ENCODE results near the gene RBBP8. TPM values are rescaled to one million over a fixed set of nuclear protein-coding genes. Genes with fewer than 3 reads are reported as not detected.

RBBP8 gene
- total RNA-seq, 1 donor from 2014 or later, result 6.7 TPM

GRCh38 chr18:22961156-22961555 lies 28.0 kb downstream of the RBBP8 start:
- Histone ChIP-seq H3K36me3 (peaks cover 6% of the 10 kb centered on the region), H3K27me3 (ENCODE audit: low read depth) (no peaks in the 10 kb centered on the region), H3K4me3 (no peak overlapping the region), H3K9me3 (replicated peaks) (no peaks in the 10 kb centered on the region), H3K27ac (replicated peaks) (no peak overlapping the region), H3K4me1 (no peaks in the 10 kb centered on the region)
- no peak for TF ChIP-seq CTCF (IDR thresholded peaks at IDR 0.05; ENCODE audit: borderline replicate concordance)
- intact Hi-C loops (cut with micrococcal nuclease), result no loop called here
- DNase-seq, result no peak

- Histone ChIP-seq H3K27me3 (ENCODE audit: low read depth) (no peaks in the 10 kb centered on the region), H3K27ac (replicated peaks) (no peak overlapping the region), H3K4me3 (no peak overlapping the region), H3K36me3 (peaks cover 6% of the 10 kb centered on the region), H3K4me1 (no peaks in the 10 kb centered on the region), H3K9me3 (replicated peaks) (no peaks in the 10 kb centered on the region)
- DNase-seq, result no peak
- intact Hi-C loops (cut with micrococcal nuclease), result no loop called here
- TF ChIP-seq CTCF (IDR thresholded peaks at IDR 0.05; ENCODE audit: borderline replicate concordance), result no peak
Observed at GRCh38 chr18:22962004-22962403, 28.9 kb downstream of the RBBP8 start.

GRCh38 chr18:22964116-22964515 lies 31.0 kb downstream of the RBBP8 start:
- DNase-seq, result no peak
- no peaks in the 10 kb centered on the region for H3K4me1 ChIP-seq
- no peaks in the 10 kb centered on the region for H3K9me3 ChIP-seq (replicated peaks)
- H3K27ac ChIP-seq (replicated peaks), result no peak overlapping the region
- H3K4me3 ChIP-seq, result no peak overlapping the region
- intact Hi-C loops (cut with micrococcal nuclease), result no loop called here
- no peaks in the 10 kb centered on the region for H3K36me3 ChIP-seq
- no peaks in the 10 kb centered on the region for H3K27me3 ChIP-seq (ENCODE audit: low read depth)
- no peak for TF ChIP-seq CTCF (IDR thresholded peaks at IDR 0.05; ENCODE audit: borderline replicate concordance)

- H3K4me1 ChIP-seq, result no peaks in the 10 kb centered on the region
- peaks cover under 1% of the 10 kb centered on the region for H3K36me3 ChIP-seq
- intact Hi-C loops (cut with micrococcal nuclease), result no loop called here
- DNase-seq, result no peak
- TF ChIP-seq CTCF (IDR thresholded peaks at IDR 0.05; ENCODE audit: borderline replicate concordance), result no peak
- H3K27me3 ChIP-seq (ENCODE audit: low read depth), result no peaks in the 10 kb centered on the region
- H3K27ac ChIP-seq (replicated peaks), result no peak overlapping the region
- no peak overlapping the region for H3K4me3 ChIP-seq
- no peaks in the 10 kb centered on the region for H3K9me3 ChIP-seq (replicated peaks)
Observed at GRCh38 chr18:22964722-22965121, 31.6 kb downstream of the RBBP8 start.

GRCh38 chr18:22971038-22971437 lies 37.9 kb downstream of the RBBP8 start:
- Histone ChIP-seq H3K27me3 (ENCODE audit: low read depth) (no peaks in the 10 kb centered on the region), H3K9me3 (replicated peaks) (no peaks in the 10 kb centered on the region), H3K36me3 (peaks cover 4% of the 10 kb centered on the region), H3K4me1 (no peaks in the 10 kb centered on the region), H3K27ac (replicated peaks) (no peak overlapping the region), H3K4me3 (no peak overlapping the region)
- DNase-seq, result no peak
- intact Hi-C loops (cut with micrococcal nuclease), result loop anchor here (10.0 kb wide), 1 partner anchor 166 kb away; no protein-coding TSS in a partner anchor
- TF ChIP-seq CTCF (IDR thresholded peaks at IDR 0.05; ENCODE audit: borderline replicate concordance), result no peak

- Histone ChIP-seq H3K9me3 (replicated peaks) (no peaks in the 10 kb centered on the region), H3K4me1 (no peaks in the 10 kb centered on the region), H3K4me3 (no peak overlapping the region), H3K27ac (replicated peaks) (no peak overlapping the region), H3K36me3 (peaks cover 4% of the 10 kb centered on the region), H3K27me3 (ENCODE audit: low read depth) (no peaks in the 10 kb centered on the region)
- intact Hi-C loops (cut with micrococcal nuclease), result loop anchor here (10.0 kb wide), 1 partner anchor 169 kb away; no protein-coding TSS in a partner anchor
- DNase-seq, result no peak
- no peak for TF ChIP-seq CTCF (IDR thresholded peaks at IDR 0.05; ENCODE audit: borderline replicate concordance)
Observed at GRCh38 chr18:22974001-22974400, 40.9 kb downstream of the RBBP8 start.
